LoVo (cell line): ENCODE data around the gene DDX41.

Source experiments
- DNase-seq: peaks from one replicate; pipeline ENCODE4 v3.0.0-alpha.2; 2016; ENCODE audit warnings: low spot score

The DDX41 gene

DNA sequence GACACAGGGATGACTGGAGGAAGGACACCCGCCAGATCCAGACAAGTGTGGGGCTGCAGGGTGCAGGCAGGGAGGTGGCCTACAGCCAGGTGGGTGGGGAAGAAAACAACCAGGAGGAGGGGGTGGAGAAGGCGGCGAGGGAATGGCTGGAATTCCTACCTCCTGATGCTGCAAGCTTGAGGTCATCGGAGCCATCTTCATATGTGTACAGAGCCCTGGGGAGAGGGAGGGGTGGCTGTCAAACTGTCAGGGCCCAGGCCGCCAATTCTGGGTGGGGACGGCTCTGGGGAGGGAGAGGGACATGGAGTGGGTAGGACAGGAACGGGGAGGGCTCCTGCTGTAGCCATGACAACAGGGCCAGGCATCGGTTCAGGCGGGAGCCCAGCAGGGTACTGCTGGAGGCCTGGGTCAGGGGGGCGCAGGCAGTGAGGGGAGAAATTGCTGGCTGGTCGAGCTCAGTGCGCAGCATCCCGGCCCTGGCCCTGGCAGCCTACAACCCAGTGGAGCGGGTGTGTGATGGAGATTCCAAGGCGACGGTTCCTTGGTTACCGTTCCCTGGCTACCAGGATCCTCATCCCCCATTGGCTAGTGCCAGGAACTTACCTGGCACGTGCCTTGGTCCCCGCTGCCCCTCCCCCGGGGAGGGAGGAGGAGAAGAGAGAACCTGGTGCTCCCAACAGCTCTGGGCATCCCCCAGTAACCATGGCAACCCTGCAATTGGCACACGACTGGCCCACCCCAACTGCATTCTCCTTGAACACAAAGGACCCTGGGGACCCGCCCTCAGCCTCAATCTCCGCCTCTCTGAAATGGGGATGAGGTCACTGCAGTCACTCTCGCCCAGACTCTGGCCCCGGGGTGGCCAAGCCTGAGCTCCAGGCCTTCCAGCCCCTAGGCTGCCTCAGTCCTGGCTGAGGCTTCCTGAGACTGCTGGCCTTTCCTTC is 47.8 kb downstream of the DDX41 start:
- no peak for DNase-seq

DNA sequence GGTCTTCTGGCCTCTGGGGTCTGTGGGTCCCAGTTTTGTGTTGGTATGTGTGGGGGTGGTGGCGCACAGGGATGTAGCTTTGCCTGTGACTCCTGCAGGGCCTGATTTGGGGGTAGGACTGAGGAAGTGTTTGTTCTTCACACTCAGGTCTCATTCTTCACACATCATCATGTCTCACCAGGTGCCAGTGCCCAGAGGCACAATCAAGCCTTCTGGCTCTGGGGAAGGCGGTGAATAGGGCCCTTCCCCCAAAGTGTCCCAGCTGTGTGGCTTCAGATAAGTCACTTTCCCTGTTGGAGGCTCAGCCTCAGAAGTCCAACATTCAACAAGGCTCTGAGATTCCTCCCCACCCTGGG is 48.5 kb downstream of the DDX41 start:
- DNase-seq: no peak

- DNase-seq: no peak
These were observed 49.3 kb downstream of the DDX41 start for GRCh38 chr5:177467436-177467835.

GRCh38 chr5:177466861-177467260 is 49.9 kb downstream of the DDX41 start:
- no peak for DNase-seq

DNA sequence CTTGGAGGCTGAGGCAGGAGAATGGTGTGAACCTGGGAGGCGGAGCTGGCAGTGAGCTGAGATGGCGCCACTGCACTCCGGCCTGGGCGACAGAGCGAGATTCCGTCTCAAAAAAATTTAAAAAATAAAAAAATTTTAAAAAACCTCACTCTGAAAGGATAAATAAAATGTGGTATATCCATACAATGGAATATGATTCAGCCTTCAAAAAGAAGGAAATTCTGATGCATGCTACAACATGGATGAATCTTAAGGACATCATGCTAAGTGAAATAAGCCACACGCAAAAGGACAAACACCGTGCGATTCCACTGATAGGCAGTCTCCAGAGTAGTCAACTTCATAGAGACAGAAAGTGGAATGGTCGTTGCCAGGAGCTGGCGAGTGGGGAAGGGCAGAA is 51.7 kb downstream of the DDX41 start:
- no peak for DNase-seq

DNA sequence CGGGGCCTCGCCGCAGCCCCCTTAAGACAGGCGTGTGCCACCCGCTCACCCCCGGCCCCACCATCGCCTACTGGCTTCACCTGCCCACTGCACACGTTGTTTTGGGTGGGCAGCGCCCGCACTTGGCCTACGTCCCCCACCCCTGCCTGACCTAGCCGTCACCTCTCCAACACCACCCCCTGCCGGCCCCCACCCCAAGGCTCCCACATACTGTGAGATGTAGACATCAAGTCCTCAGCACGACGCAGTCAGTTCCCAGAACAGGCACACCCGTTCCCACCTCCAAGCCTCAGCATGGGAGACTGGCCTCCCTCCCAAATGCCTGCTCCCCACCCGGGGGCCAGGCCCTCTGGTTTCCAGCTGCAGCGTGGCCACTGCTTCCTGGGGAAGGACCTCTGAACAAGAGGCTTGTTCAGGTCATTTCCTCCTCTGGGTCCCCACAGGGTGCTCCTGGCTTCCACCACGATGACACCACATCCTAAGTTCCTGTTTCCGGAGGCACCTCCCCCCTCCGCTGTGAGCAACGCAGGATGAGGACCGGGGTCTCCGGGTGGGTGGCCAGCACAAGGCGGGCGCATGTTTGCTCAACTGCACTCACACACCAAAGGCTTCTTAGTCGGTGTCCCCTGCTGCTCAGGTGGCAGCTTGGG is 54.6 kb downstream of the DDX41 start:
- DNase-seq: no peak
